Neutrophil (primary cell): Measurements from ENCODE around the gene EIF2S1.

Experiments used
- H3K27ac ChIP-seq: fragments of 200-600 bp; sonication (generic); 2 replicates; pipeline ENCODE4 v1.5.1; 2016; ENCODE audit warnings: mild to moderate bottlenecking, moderate library complexity
- H3K27me3 ChIP-seq: fragments of 200-600 bp; sonication (generic); 2 replicates; pipeline ENCODE4 v1.6.0; 2016; ENCODE audit warnings: mild to moderate bottlenecking
- H3K36me3 ChIP-seq: fragments of 200-600 bp; sonication (generic); 2 replicates; pipeline ENCODE4 v1.5.1; 2017
- H3K4me1 ChIP-seq, 2 experiments: fragments of 200-600 bp in 1 of 2; sonication (generic) in 1 of 2; 1 replicate in 1 of 2; 2 replicates in 1 of 2; pipeline versions ENCODE4 v1.5.1 to v1.6.1; 2013 to 2016; ENCODE audit warnings: low read depth in 1 of 2, low read length in 1 of 2, mild to moderate bottlenecking in 1 of 2, moderate library complexity in 1 of 2; ENCODE audit not compliant: control insufficient read depth in 1 of 2, insufficient read depth in 1 of 2
- H3K4me3 ChIP-seq, 2 experiments: fragments of 200-600 bp in 1 of 2; sonication (generic) in 1 of 2; 1 replicate in 1 of 2; 2 replicates in 1 of 2; pipeline ENCODE4 v1.5.1; 2013 to 2016; ENCODE audit warnings: low read depth in 1 of 2, low read length in 1 of 2, mild to moderate bottlenecking in 1 of 2, moderate library complexity in 1 of 2
- H3K9me3 ChIP-seq: fragments of 200-600 bp; sonication (generic); 2 replicates; pipeline ENCODE4 v1.5.1; 2016
- CTCF ChIP-seq: fragments of 200-600 bp; sonication (generic); IDR thresholded peaks from 2 replicates; pipeline ENCODE4 v1.5.1; 2016; ENCODE audit warnings: antibody characterized with exemption

Gene EIF2S1

GRCh38 chr14:67418401-67419191, 58.5 kb downstream of the EIF2S1 start:
- Histone ChIP-seq H3K4me1 (peaks cover 0 to 5% of the 10 kb centered on the region in 2 experiments), H3K27ac (no peak overlapping the region), H3K27me3 (peaks cover 22% of the 10 kb centered on the region), H3K9me3 (no peaks in the 10 kb centered on the region), H3K36me3 (no peaks in the 10 kb centered on the region), H3K4me3 (no peak overlapping the region)
- no peak for TF ChIP-seq CTCF

GRCh38 chr14:67420102-67420739, 60.1 kb downstream of the EIF2S1 start:
- Histone ChIP-seq H3K27me3 (peaks cover 22% of the 10 kb centered on the region), H3K4me3 (no peak overlapping the region), H3K9me3 (no peaks in the 10 kb centered on the region), H3K4me1 (peaks cover 0 to 6% of the 10 kb centered on the region in 2 experiments), H3K36me3 (no peaks in the 10 kb centered on the region), H3K27ac (no peak overlapping the region)
- TF ChIP-seq CTCF, result no peak

- no peak for TF ChIP-seq CTCF
- no peak overlapping the region for H3K27ac ChIP-seq
These were observed 61.5 kb downstream of the EIF2S1 start for GRCh38 chr14:67421356-67422224.

GRCh38 chr14:67423424-67423823, 63.3 kb downstream of the EIF2S1 start:
- H3K4me3 ChIP-seq, result no peak overlapping the region
- H3K36me3 ChIP-seq, result no peaks in the 10 kb centered on the region
- H3K9me3 ChIP-seq, result no peaks in the 10 kb centered on the region
- H3K27me3 ChIP-seq, result peaks cover 43% of the 10 kb centered on the region
- TF ChIP-seq CTCF, result no peak
- peaks cover 0 to 6% of the 10 kb centered on the region in 2 experiments for H3K4me1 ChIP-seq
- no peak overlapping the region for H3K27ac ChIP-seq

More at GRCh38 chr14:67421356-67422224, 61.5 kb downstream of the EIF2S1 start:
- Histone ChIP-seq H3K27me3 (peaks cover 35% of the 10 kb centered on the region), H3K9me3 (no peaks in the 10 kb centered on the region), H3K36me3 (no peaks in the 10 kb centered on the region), H3K4me3 (no peak overlapping the region), H3K4me1 (peaks cover 0 to 6% of the 10 kb centered on the region in 2 experiments)

- Histone ChIP-seq H3K9me3 (no peaks in the 10 kb centered on the region), H3K36me3 (no peaks in the 10 kb centered on the region), H3K4me1 (peaks cover 0 to 6% of the 10 kb centered on the region in 2 experiments), H3K4me3 (no peak overlapping the region), H3K27me3 (peaks cover 43% of the 10 kb centered on the region), H3K27ac (no peak overlapping the region)
- no peak for TF ChIP-seq CTCF
These were observed 64.4 kb downstream of the EIF2S1 start for GRCh38 chr14:67424539-67424938.
